NCI-H146 treated with DMSO at 0.1 percent for 48 hours (cell line): ENCODE measurements around the gene NCBP3.
"Not testable (repeated sequence)": the region's sequence is repeated elsewhere in the genome, so short reads cannot be mapped to it uniquely, and the experiment has no call there.

ENCODE experiments used
- DNase-seq: peaks from one replicate; lab custom pipeline; 2025; ENCODE audit not compliant: unreplicated experiment; lab: John Stamatoyannopoulos, UW

Gene NCBP3

GRCh38 chr17:3848229-3848835 is 2.3 kb upstream of the NCBP3 start:
- DNase-seq, result no peak

- DNase-seq, result no peak
These were observed 1.2 kb upstream of the NCBP3 start for GRCh38 chr17:3847165-3847670.

GRCh38 chr17:3846437-3847164 is 555 bp upstream of the NCBP3 start:
- no peak for DNase-seq

GRCh38 chr17:3845291-3845620 is 790 bp downstream of the NCBP3 start:
- no peak for DNase-seq

- DNase-seq, result not testable (repeated sequence)
These were observed 1.5 kb downstream of the NCBP3 start for GRCh38 chr17:3844556-3844955.

GRCh38 chr17:3843935-3844516 is 2.0 kb downstream of the NCBP3 start:
- DNase-seq, result peak; percentile 12

GRCh38 chr17:3838206-3838605 is 7.8 kb downstream of the NCBP3 start:
- DNase-seq, result no peak

- DNase-seq, result no peak
These were observed 9.5 kb downstream of the NCBP3 start for GRCh38 chr17:3836551-3836950.

- DNase-seq, result no peak
These were observed 10.4 kb downstream of the NCBP3 start for GRCh38 chr17:3835410-3836229.

- no peak for DNase-seq
These were observed 11.2 kb downstream of the NCBP3 start for GRCh38 chr17:3834811-3835210.

GRCh38 chr17:3828852-3829232 is 17.2 kb downstream of the NCBP3 start:
- no peak for DNase-seq

- no peak for DNase-seq
These were observed 17.7 kb downstream of the NCBP3 start for GRCh38 chr17:3828151-3828851.

GRCh38 chr17:3827124-3827773 is 18.8 kb downstream of the NCBP3 start:
- no peak for DNase-seq

GRCh38 chr17:3826191-3826590 is 19.9 kb downstream of the NCBP3 start:
- DNase-seq, result no peak

GRCh38 chr17:3821101-3821500 is 24.9 kb downstream of the NCBP3 start:
- DNase-seq, result no peak

- no peak for DNase-seq
These were observed 27.3 kb downstream of the NCBP3 start for GRCh38 chr17:3818786-3819185.

- DNase-seq, result no peak
These were observed 28.0 kb downstream of the NCBP3 start for GRCh38 chr17:3817851-3818605.

GRCh38 chr17:3815925-3816324 is 30.1 kb downstream of the NCBP3 start:
- no peak for DNase-seq

GRCh38 chr17:3815122-3815521 is 30.9 kb downstream of the NCBP3 start:
- DNase-seq, result no peak

GRCh38 chr17:3814361-3814760 is 31.7 kb downstream of the NCBP3 start:
- no peak for DNase-seq
